H9 (cell line): ENCODE data around the gene TMC8. TPM values are rescaled to one million over a fixed set of nuclear protein-coding genes. Genes with fewer than 3 reads are reported as not detected.

ENCODE experiments used
- DNase-seq: peaks from one replicate; pipeline ENCODE4 v3.0.0-alpha.2; 2017
- H2AFZ ChIP-seq: one replicate; pipeline ENCODE4 v1.6.1; 2013; ENCODE audit warnings: mild to moderate bottlenecking, low read length, control low read depth, moderate library complexity
- H2AK5ac ChIP-seq: 2 replicates; pipeline ENCODE4 v1.6.1; 2013; ENCODE audit warnings: low read length, control low read depth, mixed read lengths; ENCODE audit not compliant: insufficient read length
- H2BK120ac ChIP-seq: one replicate; pipeline ENCODE4 v1.6.1; 2013; ENCODE audit warnings: low read depth, mild to moderate bottlenecking, low read length, control low read depth, inconsistent platforms; ENCODE audit not compliant: poor library complexity, severe bottlenecking
- H2BK12ac ChIP-seq: 2 replicates; pipeline ENCODE4 v1.6.1; 2013; ENCODE audit warnings: low read length, control low read depth, mixed read lengths, low read depth; ENCODE audit not compliant: insufficient read length
- H2BK15ac ChIP-seq: 2 replicates; pipeline ENCODE4 v1.6.1; 2013; ENCODE audit warnings: low read depth, low read length, control low read depth
- H2BK20ac ChIP-seq: one replicate; pipeline ENCODE4 v1.6.1; 2013; ENCODE audit warnings: low read depth, mild to moderate bottlenecking, low read length, control low read depth, inconsistent platforms; ENCODE audit not compliant: poor library complexity, severe bottlenecking
- H2BK5ac ChIP-seq: 2 replicates; pipeline ENCODE4 v1.6.1; 2013; ENCODE audit warnings: low read length, control low read depth, mixed read lengths; ENCODE audit not compliant: insufficient read length
- H3K14ac ChIP-seq: 2 replicates; pipeline ENCODE4 v1.6.1; 2013; ENCODE audit warnings: low read length, control low read depth; ENCODE audit not compliant: insufficient read depth
- H3K18ac ChIP-seq: 2 replicates; pipeline ENCODE4 v1.6.1; 2013; ENCODE audit warnings: low read depth, mild to moderate bottlenecking, mixed read lengths, low read length, control low read depth; ENCODE audit not compliant: insufficient read length
- H3K23ac ChIP-seq: 2 replicates; pipeline ENCODE4 v1.6.1; 2013; ENCODE audit warnings: low read length, control low read depth, mixed read lengths, low read depth; ENCODE audit not compliant: insufficient read length
- H3K23me2 ChIP-seq: 2 replicates; pipeline ENCODE4 v1.6.1; 2013; ENCODE audit warnings: low read depth, mild to moderate bottlenecking, mixed read lengths, low read length, control low read depth; ENCODE audit not compliant: insufficient read length, poor library complexity, severe bottlenecking
- H3K27ac ChIP-seq: 2 replicates; pipeline ENCODE4 v1.5.1; 2013; ENCODE audit warnings: low read length, control low read depth, mixed read lengths, low read depth; ENCODE audit not compliant: insufficient read length
- H3K27me3 ChIP-seq: 2 replicates; pipeline ENCODE4 v1.6.1; 2013; ENCODE audit warnings: low read length, control low read depth, inconsistent platforms; ENCODE audit not compliant: insufficient read depth
- H3K4ac ChIP-seq: 2 replicates; pipeline ENCODE4 v1.6.1; 2013; ENCODE audit warnings: low read depth, mild to moderate bottlenecking, control low read depth, inconsistent platforms, low read length, moderate library complexity
- H3K4me1 ChIP-seq: 2 replicates; pipeline ENCODE4 v1.6.1; 2013; ENCODE audit warnings: low read length, control low read depth, inconsistent platforms; ENCODE audit not compliant: insufficient read depth
- H3K4me2 ChIP-seq: 2 replicates; pipeline ENCODE4 v1.6.1; 2013; ENCODE audit warnings: low read length, control low read depth, mixed read lengths; ENCODE audit not compliant: insufficient read length, insufficient read depth
- H3K56ac ChIP-seq: 2 replicates; pipeline ENCODE4 v1.6.1; 2013; ENCODE audit warnings: low read depth, mild to moderate bottlenecking, mixed read lengths, low read length, control low read depth; ENCODE audit not compliant: insufficient read length
- H3K79me1 ChIP-seq: 2 replicates; pipeline ENCODE4 v1.6.1; 2013; ENCODE audit warnings: low read depth, mild to moderate bottlenecking, moderate library complexity, low read length, control low read depth, inconsistent platforms; ENCODE audit not compliant: insufficient read depth, poor library complexity, severe bottlenecking
- H3K79me2 ChIP-seq: 2 replicates; pipeline ENCODE4 v1.6.1; 2013; ENCODE audit warnings: low read length, control low read depth, inconsistent platforms; ENCODE audit not compliant: insufficient read depth
- H3K9ac ChIP-seq: 2 replicates; pipeline ENCODE4 v1.6.1; 2013; ENCODE audit warnings: low read length, control low read depth, mixed read lengths; ENCODE audit not compliant: insufficient read length; ENCODE audit errors: extremely low read depth
- H3K9me3 ChIP-seq: one replicate; pipeline ENCODE4 v1.6.1; 2013; ENCODE audit warnings: low read depth, low read length, inconsistent platforms; ENCODE audit not compliant: control insufficient read depth
- H3T11ph ChIP-seq: one replicate; pipeline ENCODE4 v1.6.1; 2013; ENCODE audit warnings: mild to moderate bottlenecking, low read length, control low read depth, inconsistent platforms
- H4K20me1 ChIP-seq: one replicate; pipeline ENCODE4 v1.6.1; 2013; ENCODE audit not compliant: control insufficient read depth, insufficient read length, insufficient read depth
- H4K5ac ChIP-seq: 2 replicates; pipeline ENCODE4 v1.6.1; 2013; ENCODE audit warnings: low read depth, mild to moderate bottlenecking, mixed read lengths, low read length, control low read depth; ENCODE audit not compliant: insufficient read length
- H4K8ac ChIP-seq: replicated peaks from 2 replicates; pipeline ENCODE4 v1.6.1; 2013; ENCODE audit warnings: low read length, control low read depth, mixed read lengths, low read depth; ENCODE audit not compliant: insufficient read length
- H4K91ac ChIP-seq: 2 replicates; pipeline ENCODE4 v1.6.1; 2013; ENCODE audit warnings: low read depth, mild to moderate bottlenecking, moderate library complexity, mixed read lengths, low read length, control low read depth; ENCODE audit not compliant: insufficient read length
- H3K27ac Mint-ChIP-seq, 3 experiments: 2 replicates in 2 of 3; 3 replicates in 1 of 3; pipeline ENCODE4 v1.8.0; 2020 to 2021; ENCODE audit warnings: mixed read lengths in 3 of 3, mild to moderate bottlenecking in 1 of 3, moderate library complexity in 1 of 3
- H3K27me3 Mint-ChIP-seq: 2 replicates; pipeline ENCODE4 v1.8.0; 2021; ENCODE audit warnings: low read depth, mild to moderate bottlenecking, moderate library complexity, mixed read lengths
- H3K36me3 Mint-ChIP-seq, 3 experiments: 2 replicates in 2 of 3; 3 replicates in 1 of 3; pipeline ENCODE4 v1.8.0; 2020 to 2021; ENCODE audit warnings: low read depth in 3 of 3, mixed read lengths in 3 of 3; ENCODE audit not compliant: insufficient read depth in 1 of 3
- H3K4me1 Mint-ChIP-seq, 2 experiments: 2 replicates each; pipeline ENCODE4 v1.8.0; 2020; ENCODE audit warnings: mixed read lengths in 2 of 2
- H3K4me3 Mint-ChIP-seq, 2 experiments: 2 replicates in 1 of 2; 3 replicates in 1 of 2; pipeline ENCODE4 v1.8.0; 2020 to 2021; ENCODE audit warnings: mild to moderate bottlenecking in 2 of 2, mixed read lengths in 2 of 2, moderate library complexity in 1 of 2
- H3K9me3 Mint-ChIP-seq, 2 experiments: 2 replicates in 1 of 2; 3 replicates in 1 of 2; pipeline ENCODE4 v1.8.0; 2020; ENCODE audit warnings: mild to moderate bottlenecking in 2 of 2, mixed read lengths in 2 of 2, moderate library complexity in 1 of 2
- CTCF ChIP-seq: fragments of 200-600 bp; sonication (generic); conservative IDR thresholded peaks from 3 replicates; pipeline ENCODE4 v1.8.0; 2021; ENCODE audit warnings: antibody characterized with exemption, mild to moderate bottlenecking
- WGBS: extraction: QIAGEN DNeasy Blood & Tissue Kit; methylation state at CpG from one replicate; pipeline ENCODE4 v1.1.7; 2013; ENCODE audit warnings: missing lambda C conversion rate, low lambda C conversion rate, mixed read lengths; ENCODE audit not compliant: insufficient read length; ENCODE audit errors: extremely low coverage; 5-methylcytosine and 5-hydroxymethylcytosine counted together
- total RNA-seq: library from RNA; stranded (reverse); gene quantifications from 2 replicates; pipeline ENCODE4 v1.2.1, GENCODE V29; 2021

The TMC8 gene
- total RNA-seq, 1 experiment from 2014 or later, result 1.0 TPM

- Histone ChIP-seq H3K9me3 (no peaks in the 10 kb centered on the region), H3K4me2 (no peak overlapping the region), H4K8ac (no peak overlapping the region), H3K4ac (no peak overlapping the region), H2BK5ac (no peak overlapping the region), H3K23me2 (peaks cover 16% of the 10 kb centered on the region), H2AK5ac (no peak overlapping the region), H3K79me1 (no peaks in the 10 kb centered on the region), H3K27me3 (no peaks in the 10 kb centered on the region), H3T11ph (no peak overlapping the region), H3K9ac (no peak overlapping the region), H3K14ac (no peak overlapping the region), H2BK12ac (no peak overlapping the region), H3K23ac (no peak overlapping the region), H3K4me1 (peaks cover 5% of the 10 kb centered on the region; the same call in 1 of the 2 replicates), H2BK15ac (no peak overlapping the region), H2BK20ac (no peak overlapping the region), H4K20me1 (no peaks in the 10 kb centered on the region), H4K5ac (no peak overlapping the region), H3K18ac (no peak overlapping the region), H4K91ac (no peak overlapping the region), H2BK120ac (no peak overlapping the region), H3K56ac (no peak overlapping the region), H3K79me2 (no peaks in the 10 kb centered on the region; the same call in 1 of the 2 replicates), H3K27ac (no peak overlapping the region), H2AFZ (no peak overlapping the region)
- H3K4me1 Mint-ChIP-seq, result peaks cover 5 to 12% of the 10 kb centered on the region in 2 experiments
- no peak overlapping the region for H3K4me3 Mint-ChIP-seq
- 96% methylated on average over 2 of the region's 5 CpGs for WGBS
- no peak for TF ChIP-seq CTCF
- no peaks in the 10 kb centered on the region for H3K9me3 Mint-ChIP-seq
- DNase-seq, result no peak
- H3K36me3 Mint-ChIP-seq, result peaks cover 7 to 28% (median 22%) of the 10 kb centered on the region in 3 experiments
- H3K27me3 Mint-ChIP-seq, result no peaks in the 10 kb centered on the region
- H3K27ac Mint-ChIP-seq, result peak overlapping the region in 1 of 3 experiments; percentile 29; a peak in 1 of 7 replicates
These were observed 7.2 kb upstream of the TMC8 start for GRCh38 chr17:78123258-78123929.
